GM23338 (cell line): ENCODE measurements around the gene VNN1. TPM values are rescaled to one million over a fixed set of nuclear protein-coding genes. Genes with fewer than 3 reads are reported as not detected.

Experiments
- ATAC-seq: fragments of 200-7000 bp; cut with Tn5 transposase; 3 replicates; pipeline ENCODE4 v1.9.1; 2020
- DNase-seq: peaks from one replicate; pipeline ENCODE4 v3.0.0-alpha.2; 2015; ENCODE audit warnings: low spot score
- H2AFZ ChIP-seq: fragments of 200-600 bp; sonication (generic); 2 replicates; pipeline ENCODE4 v1.8.0; 2016; ENCODE audit warnings: antibody characterized with exemption, mild to moderate bottlenecking, moderate library complexity
- H3F3A ChIP-seq: fragments of 200-600 bp; sonication (generic); replicated peaks from 2 replicates; pipeline ENCODE4 v1.8.0; 2017; ENCODE audit warnings: antibody characterized with exemption, mixed run types, low read depth
- H3K27ac ChIP-seq: fragments of 200-600 bp; sonication (generic); 2 replicates; pipeline ENCODE4 v1.6.1; 2016; ENCODE audit warnings: low read depth
- H3K27me3 ChIP-seq: fragments of 200-600 bp; sonication (generic); 2 replicates; pipeline ENCODE4 v1.8.0; 2016; ENCODE audit warnings: mild to moderate bottlenecking, mixed run types, moderate library complexity; ENCODE audit not compliant: insufficient read depth
- H3K36me3 ChIP-seq: fragments of 200-600 bp; sonication (generic); 2 replicates; pipeline ENCODE4 v1.8.0; 2016; ENCODE audit warnings: mild to moderate bottlenecking; ENCODE audit not compliant: insufficient read depth
- H3K4me1 ChIP-seq: fragments of 200-600 bp; sonication (generic); 2 replicates; pipeline ENCODE4 v1.8.0; 2016; ENCODE audit warnings: mild to moderate bottlenecking, moderate library complexity; ENCODE audit not compliant: insufficient read depth
- H3K4me2 ChIP-seq: fragments of 200-600 bp; sonication (generic); 2 replicates; pipeline ENCODE4 v1.7.1; 2017; ENCODE audit warnings: mixed run types
- H3K4me3 ChIP-seq: fragments of 200-600 bp; sonication (generic); 2 replicates; pipeline ENCODE4 v1.6.1; 2016; ENCODE audit warnings: mixed run types
- H3K79me2 ChIP-seq: fragments of 200-600 bp; sonication (generic); replicated peaks from 2 replicates; pipeline ENCODE4 v1.8.0; 2017; ENCODE audit warnings: mild to moderate bottlenecking; ENCODE audit not compliant: insufficient read depth
- H3K9me2 ChIP-seq: fragments of 200-600 bp; sonication (generic); 2 replicates; pipeline ENCODE4 v1.8.0; 2017; ENCODE audit not compliant: insufficient read depth
- H4K20me1 ChIP-seq: fragments of 200-600 bp; sonication (generic); replicated peaks from 2 replicates; pipeline ENCODE4 v1.8.0; 2017; ENCODE audit warnings: mild to moderate bottlenecking; ENCODE audit not compliant: insufficient read depth
- H3K27ac Mint-ChIP-seq: 2 replicates; pipeline ENCODE4 v1.8.0; 2020; ENCODE audit warnings: inconsistent platforms, mild to moderate bottlenecking, moderate library complexity, mixed read lengths
- H3K27me3 Mint-ChIP-seq: 3 replicates; pipeline ENCODE4 v1.8.0; 2022; ENCODE audit warnings: low read depth, mild to moderate bottlenecking, moderate library complexity, mixed read lengths, inconsistent platforms; ENCODE audit not compliant: insufficient read depth, poor library complexity
- H3K36me3 Mint-ChIP-seq: 3 replicates; pipeline ENCODE4 v1.8.0; 2021; ENCODE audit warnings: low read depth, mild to moderate bottlenecking, inconsistent platforms, moderate library complexity, mixed read lengths
- H3K4me1 Mint-ChIP-seq: 3 replicates; pipeline ENCODE4 v1.8.0; 2020; ENCODE audit warnings: mild to moderate bottlenecking, inconsistent platforms, mixed read lengths
- H3K4me3 Mint-ChIP-seq: 3 replicates; pipeline ENCODE4 v1.8.0; 2021; ENCODE audit warnings: moderate library complexity, mild to moderate bottlenecking, inconsistent platforms, mixed read lengths
- H3K9me3 Mint-ChIP-seq: 3 replicates; pipeline ENCODE4 v1.8.0; 2020; ENCODE audit warnings: moderate library complexity, mild to moderate bottlenecking, inconsistent platforms, mixed read lengths
- CREB1 ChIP-seq: fragments of 250-450 bp; sonication (Bioruptor Pico); IDR thresholded peaks from 2 replicates; pipeline ENCODE4 v1.5.0; 2020; ENCODE audit warnings: low read depth, mild to moderate bottlenecking, moderate library complexity
- CTCF ChIP-seq, 2 experiments: fragments of 200-600 bp in 1 of 2; sonication (generic) in 1 of 2; conservative IDR thresholded peaks; 2 replicates each; pipeline versions ENCODE4 v1.5.1 to v1.6.1; 2016 to 2017; ENCODE audit warnings: antibody characterized with exemption in 2 of 2, low read depth in 2 of 2, mild to moderate bottlenecking in 2 of 2, moderate library complexity in 1 of 2
- EZH2 ChIP-seq: fragments of 200-600 bp; sonication (generic); IDR thresholded peaks from one replicate; pipeline ENCODE4 v1.8.0; 2017; ENCODE audit warnings: antibody characterized with exemption, mild to moderate bottlenecking, low read depth; ENCODE audit not compliant: unreplicated experiment
- JUNB ChIP-seq: IDR thresholded peaks from one replicate; pipeline ENCODE4 v1.6.1; 2016; ENCODE audit warnings: antibody characterized with exemption; ENCODE audit not compliant: unreplicated experiment
- NANOG ChIP-seq: IDR thresholded peaks from 2 replicates; pipeline ENCODE4 v1.6.1; 2016; ENCODE audit warnings: antibody characterized with exemption, borderline replicate concordance
- POLR2AphosphoS5 ChIP-seq: IDR thresholded peaks from 2 replicates; pipeline ENCODE4 v1.6.1; 2016; ENCODE audit warnings: antibody characterized with exemption, low read depth
- REST ChIP-seq: IDR thresholded peaks from one replicate; pipeline ENCODE4 v1.6.1; 2018; ENCODE audit warnings: antibody characterized with exemption; ENCODE audit not compliant: unreplicated experiment
- STAT1 ChIP-seq: IDR thresholded peaks from one replicate; pipeline ENCODE4 v1.6.1; 2016; ENCODE audit warnings: antibody characterized with exemption; ENCODE audit not compliant: unreplicated experiment
- ZNF114 ChIP-seq: fragments of 250-450 bp; sonication (Bioruptor Pico); IDR thresholded peaks from 2 replicates; pipeline ENCODE4 v1.5.0; 2020; ENCODE audit warnings: mild to moderate bottlenecking, moderate library complexity
- ZNF331 ChIP-seq: fragments of 250-450 bp; sonication (Bioruptor Pico); IDR thresholded peaks from 2 replicates; pipeline ENCODE4 v1.5.0; 2020; ENCODE audit warnings: low read depth, mild to moderate bottlenecking, moderate library complexity
- ZNF462 ChIP-seq: fragments of 250-450 bp; sonication (Bioruptor Pico); IDR thresholded peaks from 2 replicates; pipeline ENCODE4 v1.5.0; 2020; ENCODE audit warnings: mild to moderate bottlenecking, moderate library complexity
- polyA plus RNA-seq: library from polyadenylated mRNA; unstranded; fragments of >200 nt; fragmentation: Nextera tagmentation; extraction: Ambion mirVana; gene quantifications from 2 replicates; pipeline ENCODE4 v1.2.1, GENCODE V29; 2016
- total RNA-seq: library from RNA; depleted of rRNA; stranded (reverse); fragments of >200 nt; shearing (Covaris generic); gene quantifications from 2 replicates; pipeline ENCODE4 v1.2.3, GENCODE V29; 2014

The VNN1 gene
- total and polyA plus RNA-seq, 2 experiments from 2014 or later: not detected

- H3K4me2 ChIP-seq: no peak overlapping the region
- no peak for ATAC-seq
- no peaks in the 10 kb centered on the region for H3K36me3 ChIP-seq
- no peak for TF ChIP-seq EZH2
- TF ChIP-seq POLR2AphosphoS5: no peak
- TF ChIP-seq ZNF462 (CRISPR knock-in tag): no peak
- TF ChIP-seq STAT1: no peak
- TF ChIP-seq CTCF (conservative IDR thresholded peaks at IDR 0.05; ENCODE audit: low read depth in 2 of 2): no peak
- no peak for TF ChIP-seq JUNB
- TF ChIP-seq NANOG: no peak
- no peak for TF ChIP-seq CREB1 (CRISPR knock-in tag)
- TF ChIP-seq ZNF331 (CRISPR knock-in tag): no peak
- no peak for TF ChIP-seq ZNF114 (CRISPR knock-in tag)
- no peak for TF ChIP-seq REST
- no peaks in the 10 kb centered on the region for H4K20me1 ChIP-seq
- H3K27me3 Mint-ChIP-seq: no peaks in the 10 kb centered on the region
- no peaks in the 10 kb centered on the region for H3K9me2 ChIP-seq
- H3K27ac Mint-ChIP-seq: no peak overlapping the region
- H3K4me3 ChIP-seq: no peak overlapping the region
- H3K4me1 ChIP-seq: no peaks in the 10 kb centered on the region
- H3K27ac ChIP-seq: no peak overlapping the region
- no peaks in the 10 kb centered on the region for H3K79me2 ChIP-seq
- no peaks in the 10 kb centered on the region for H3K27me3 ChIP-seq
- H2AFZ ChIP-seq: no peak overlapping the region
- DNase-seq: no peak
- no peaks in the 10 kb centered on the region for H3K4me1 Mint-ChIP-seq
- H3K9me3 Mint-ChIP-seq: peaks cover 1% of the 10 kb centered on the region
- H3K36me3 Mint-ChIP-seq: 0 out of 3 replicates have a peak, but pooled peaks cover under 1% of the 10 kb centered on the region
- no peaks in the 10 kb centered on the region for H3F3A ChIP-seq
- no peak overlapping the region for H3K4me3 Mint-ChIP-seq
Measured at GRCh38 chr6:132690678-132691077, 23.2 kb downstream of the VNN1 start.
